ENCODE measurements around the gene IGF1R.

Gene IGF1R

DNA sequence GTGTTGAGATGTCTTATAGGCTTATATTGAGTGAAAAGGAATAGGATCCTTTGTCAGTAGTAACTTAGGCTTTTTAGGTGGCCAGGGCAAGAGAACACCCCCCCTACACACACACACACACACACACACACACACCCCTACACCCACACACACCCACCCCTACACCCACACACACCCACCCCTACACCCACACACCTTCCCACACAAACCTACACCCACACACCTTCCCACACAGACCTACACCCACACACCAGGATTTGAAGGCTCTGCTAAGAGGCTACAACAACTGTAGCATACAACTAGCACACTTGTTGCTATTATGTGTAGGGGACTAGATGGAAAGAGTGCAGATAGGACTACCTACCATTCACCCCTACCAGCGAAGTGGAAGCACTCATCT is 186.6 kb downstream of the IGF1R start:
- no peak for DNase-seq (ENCODE audit: low spot score)

DNA sequence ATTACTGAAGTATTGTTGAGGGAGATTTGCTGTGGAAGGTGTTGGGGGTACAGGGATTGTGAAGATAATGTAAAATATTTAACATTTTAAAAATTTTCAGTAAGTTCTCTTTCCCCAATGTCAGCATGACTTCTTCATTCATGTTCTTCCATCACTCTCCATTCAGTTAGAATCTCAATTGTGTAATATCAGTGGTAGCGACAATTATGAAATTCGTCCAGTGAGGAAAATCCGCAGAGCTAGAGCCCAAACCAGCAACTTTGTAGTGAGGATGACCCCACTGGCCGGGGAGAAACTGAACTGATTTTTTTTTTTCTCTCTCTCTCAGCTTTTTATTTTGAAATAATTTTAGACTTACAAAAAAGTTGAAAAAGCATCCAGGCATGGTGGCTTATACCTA is 187.5 kb downstream of the IGF1R start:
- DNase-seq (ENCODE audit: low spot score): no peak

DNA sequence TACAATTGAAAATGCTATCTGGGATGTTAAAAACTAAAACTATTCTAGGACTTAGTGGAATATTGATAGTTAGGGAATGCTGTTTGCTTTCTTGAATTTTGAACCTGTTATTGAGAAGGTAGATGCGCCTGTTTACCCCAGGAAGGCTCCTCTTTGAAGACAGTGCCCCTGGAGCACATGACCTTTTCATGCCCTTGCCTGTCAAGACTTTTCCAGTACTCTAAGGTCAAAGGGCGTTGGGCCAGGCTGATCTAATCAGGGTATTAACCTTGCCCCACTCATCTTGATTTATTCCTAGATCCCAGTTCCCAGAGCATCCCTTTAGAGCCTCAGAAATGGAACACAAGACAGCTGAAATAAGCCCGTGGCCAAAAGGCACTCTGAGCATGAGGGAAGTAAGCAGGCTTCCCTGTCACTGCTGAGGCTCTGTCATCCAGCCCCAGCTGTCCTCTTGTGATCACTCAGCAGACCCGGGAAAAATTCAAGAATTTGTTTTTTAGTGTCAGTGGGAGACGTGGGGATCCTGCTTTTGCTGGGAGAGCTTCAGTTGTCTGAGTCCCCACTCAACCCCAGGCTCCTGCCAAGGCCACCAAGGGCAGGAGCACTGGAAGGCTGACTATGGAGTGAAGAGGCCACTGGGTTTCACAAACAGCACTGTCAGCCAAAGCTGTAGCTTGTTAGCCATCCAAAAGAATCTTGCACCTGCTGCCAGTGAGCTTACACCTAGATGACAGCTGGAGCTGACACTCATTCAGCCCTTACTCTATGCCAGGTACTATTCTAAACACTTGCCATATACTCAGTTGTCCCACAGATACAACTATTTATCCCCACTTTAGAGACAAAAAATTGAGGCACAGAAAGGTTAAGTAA is 190.3 kb downstream of the IGF1R start:
- no peak for DNase-seq (ENCODE audit: low spot score)

DNA sequence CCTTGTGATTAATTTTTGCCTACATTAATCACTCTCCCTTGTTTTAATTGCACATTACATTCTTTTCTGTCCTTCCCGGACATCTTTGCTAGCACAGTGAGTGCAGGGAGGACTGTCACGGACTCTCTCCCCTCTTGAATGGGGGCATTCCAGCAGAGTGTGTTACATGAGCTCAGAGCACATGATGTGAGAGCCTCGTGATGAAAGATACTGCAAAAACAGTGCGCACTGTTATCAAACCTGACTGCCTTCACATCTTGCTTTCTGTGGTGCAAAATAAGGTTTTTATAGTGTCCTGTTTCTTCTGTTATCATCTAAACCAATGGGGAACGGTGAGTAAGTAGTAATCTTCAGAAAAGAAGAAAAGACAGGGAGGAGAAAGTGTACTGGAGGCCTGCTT is 191.7 kb downstream of the IGF1R start:
- no peak for DNase-seq (ENCODE audit: low spot score)

DNA sequence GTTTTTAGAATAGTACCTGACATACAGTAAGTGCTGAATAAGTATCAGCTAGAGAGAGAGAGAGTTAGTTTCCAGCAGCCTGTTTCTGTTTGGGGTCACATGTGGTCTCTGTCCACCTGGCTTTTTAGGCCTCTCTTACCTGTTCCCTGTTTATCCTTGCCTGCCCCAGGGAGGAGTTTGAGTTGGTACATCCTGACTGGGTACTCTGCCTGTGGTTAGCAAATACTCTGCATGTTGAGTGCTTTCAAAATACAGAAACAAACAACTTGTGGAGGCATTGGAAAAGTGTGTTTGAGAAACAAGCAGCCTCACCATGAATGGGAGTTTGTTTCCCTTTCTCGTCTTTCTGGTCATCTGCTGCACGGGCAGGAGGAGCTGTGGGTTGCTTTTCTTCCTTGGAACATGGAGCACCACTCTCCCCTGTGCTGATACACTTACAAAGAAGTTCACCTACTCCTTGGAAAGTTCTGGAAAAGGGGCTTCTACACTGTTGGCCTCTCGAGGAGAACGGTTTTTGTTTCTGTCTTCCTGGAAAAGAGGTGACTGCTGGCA is 193.2 kb downstream of the IGF1R start:
- no peak for DNase-seq (ENCODE audit: low spot score)

DNA sequence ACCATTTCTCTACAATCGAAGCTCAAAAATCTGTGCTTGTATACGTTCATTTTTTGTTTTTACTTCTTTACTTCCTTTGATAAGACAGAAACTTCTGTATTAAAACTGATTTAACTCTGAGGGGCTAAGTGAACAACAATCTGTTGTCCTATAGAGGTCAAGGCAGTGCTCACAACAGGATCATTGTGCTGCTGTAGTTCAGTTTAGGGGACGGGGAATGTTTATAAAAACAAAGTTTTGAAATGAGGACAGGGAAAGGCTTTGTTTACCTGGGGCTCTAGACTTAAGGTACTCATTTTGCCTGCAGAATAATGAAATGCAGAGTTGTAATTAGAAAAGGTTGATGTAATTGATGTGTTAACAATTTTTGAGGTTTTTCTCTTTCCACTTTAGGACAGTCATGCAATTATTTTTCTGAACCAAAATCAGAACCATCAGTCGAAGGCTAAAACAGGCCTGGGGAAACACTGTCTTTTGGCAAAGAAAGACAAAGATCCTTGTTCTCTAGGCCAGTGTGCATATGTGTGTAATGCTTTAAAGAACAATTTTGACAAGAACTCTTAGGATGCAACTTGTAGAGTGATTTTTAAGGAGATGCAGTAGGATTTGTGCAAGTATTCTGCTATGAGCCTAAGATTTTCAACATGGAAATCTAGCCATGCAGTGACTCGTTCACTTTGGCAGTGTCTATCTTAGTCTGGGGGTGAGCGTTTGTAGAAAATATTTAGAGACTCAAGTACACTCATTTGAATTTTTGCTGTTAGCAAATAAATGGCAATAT is 194.0 kb downstream of the IGF1R start:
- no peak for DNase-seq (ENCODE audit: low spot score)

DNA sequence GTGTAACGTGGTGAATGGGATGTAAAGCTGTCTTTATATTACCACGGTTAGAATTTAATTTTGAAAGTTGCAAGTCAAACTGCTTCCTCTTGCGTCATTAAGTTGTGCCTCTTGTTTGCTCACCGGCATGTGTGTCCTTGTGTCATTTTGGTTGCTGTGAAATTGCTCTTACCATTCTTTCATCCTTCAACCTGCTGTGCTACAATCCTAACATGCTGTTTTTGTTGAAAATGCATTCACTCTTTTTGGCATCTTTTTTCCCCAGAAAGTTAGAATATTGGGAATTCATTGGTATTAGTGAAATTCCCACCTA is 194.6 kb downstream of the IGF1R start:
- DNase-seq (ENCODE audit: low spot score): no peak

DNA sequence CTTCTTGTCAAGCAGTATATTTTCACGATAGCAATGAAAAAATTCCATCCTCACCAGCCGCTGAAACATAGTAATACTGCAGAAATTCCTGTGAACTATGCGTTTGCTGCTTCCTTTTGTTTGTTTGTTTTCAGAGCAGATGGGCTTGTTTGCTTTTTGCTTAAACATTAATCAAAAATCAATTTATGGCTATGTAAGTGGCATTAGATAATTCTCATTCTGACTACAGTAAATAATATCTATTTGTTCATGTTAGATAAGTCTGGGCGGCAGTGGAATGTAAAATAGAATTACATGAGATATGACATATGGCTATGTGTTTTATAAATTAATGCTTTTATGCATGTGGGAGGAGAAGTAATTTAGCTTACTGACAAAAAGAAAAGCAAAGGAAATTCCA is 195.5 kb downstream of the IGF1R start:
- no peak for DNase-seq (ENCODE audit: low spot score)

DNA sequence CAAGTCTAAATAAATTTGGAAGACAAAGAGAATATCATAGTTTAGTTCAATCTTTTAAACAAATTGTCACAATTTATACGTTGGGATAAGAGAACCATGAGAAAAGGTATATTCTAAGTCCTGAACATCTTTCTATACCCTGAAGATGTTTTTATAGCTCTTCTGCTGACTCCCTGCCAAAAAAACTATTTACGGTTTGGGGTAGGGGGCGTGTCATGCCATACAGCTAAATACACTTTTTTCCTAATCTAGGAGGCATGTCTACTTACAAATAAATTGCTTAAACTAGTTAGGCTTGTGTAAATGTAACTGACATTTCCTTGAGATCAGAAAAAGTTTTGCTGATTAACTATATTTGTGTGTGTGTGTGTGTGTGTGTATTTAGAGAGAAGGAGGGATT is 195.9 kb downstream of the IGF1R start:
- no peak for DNase-seq (ENCODE audit: low spot score)

DNA sequence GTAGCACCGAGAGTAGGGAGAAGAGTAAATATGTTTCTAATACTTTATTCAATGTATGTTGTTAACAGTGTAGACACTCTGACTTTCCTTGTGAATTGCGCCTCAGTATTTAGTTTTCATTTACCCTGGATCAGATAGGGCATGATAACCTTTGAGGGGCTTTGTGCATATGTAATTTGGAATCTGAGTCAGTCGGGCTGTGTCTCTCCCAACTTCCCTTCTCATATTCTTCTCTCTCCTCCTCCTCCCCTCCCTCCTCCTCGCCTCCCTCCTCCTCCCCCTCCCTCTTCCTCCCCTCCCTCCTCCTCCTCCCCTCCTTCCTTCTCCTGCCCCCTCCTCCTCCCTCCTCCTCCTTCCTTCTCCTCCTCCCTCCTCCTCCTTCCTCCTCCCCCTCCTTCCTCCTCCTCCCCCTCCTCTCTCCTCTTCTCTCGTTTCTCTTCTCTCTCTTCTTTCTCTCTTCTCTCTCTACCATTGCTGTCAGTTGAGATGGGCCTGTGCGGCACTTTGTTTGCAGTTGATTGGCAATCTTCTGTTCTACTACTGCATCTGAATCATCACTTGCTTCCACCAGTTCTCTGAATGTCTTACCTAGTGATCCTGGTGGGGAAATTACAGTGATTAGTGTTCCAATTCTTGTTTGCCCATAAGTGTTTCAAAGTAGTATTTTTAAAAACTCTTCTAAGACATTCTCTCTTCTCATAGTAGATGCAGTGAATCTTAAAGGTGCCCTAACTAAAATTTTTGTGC is 197.0 kb downstream of the IGF1R start:
- DNase-seq (ENCODE audit: low spot score): no peak

DNA sequence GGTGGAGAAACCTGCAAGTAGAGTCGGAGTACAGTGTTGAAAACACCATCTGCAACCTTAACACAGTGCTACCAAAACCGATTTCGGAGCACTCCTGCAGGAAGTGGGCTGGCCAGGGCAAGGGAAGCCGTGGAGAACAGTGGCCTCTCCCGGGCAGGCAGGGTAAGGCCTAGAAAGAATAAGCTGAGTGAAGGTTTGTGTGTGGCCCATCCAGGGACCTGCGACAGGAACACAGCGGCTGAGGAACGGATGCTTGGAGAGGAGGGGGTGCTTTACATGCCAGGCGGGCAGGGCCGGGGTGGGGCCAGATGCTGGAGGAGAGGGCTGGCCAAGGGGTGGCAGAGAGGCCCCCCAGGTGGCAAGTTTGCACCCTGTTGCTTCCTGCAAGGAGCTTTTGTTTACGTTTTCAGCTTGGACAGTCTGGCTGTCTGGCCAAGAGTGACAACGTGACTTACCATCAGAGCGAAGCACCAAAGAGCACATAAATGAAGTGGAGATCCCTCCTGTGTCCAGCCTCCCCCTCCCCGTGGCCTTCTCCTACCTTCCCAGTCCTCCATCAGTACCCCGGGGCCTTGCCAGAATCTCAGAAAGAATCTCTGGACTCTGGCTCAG is 202.7 kb downstream of the IGF1R start:
- DNase-seq (ENCODE audit: low spot score): peak; percentile 84

DNA sequence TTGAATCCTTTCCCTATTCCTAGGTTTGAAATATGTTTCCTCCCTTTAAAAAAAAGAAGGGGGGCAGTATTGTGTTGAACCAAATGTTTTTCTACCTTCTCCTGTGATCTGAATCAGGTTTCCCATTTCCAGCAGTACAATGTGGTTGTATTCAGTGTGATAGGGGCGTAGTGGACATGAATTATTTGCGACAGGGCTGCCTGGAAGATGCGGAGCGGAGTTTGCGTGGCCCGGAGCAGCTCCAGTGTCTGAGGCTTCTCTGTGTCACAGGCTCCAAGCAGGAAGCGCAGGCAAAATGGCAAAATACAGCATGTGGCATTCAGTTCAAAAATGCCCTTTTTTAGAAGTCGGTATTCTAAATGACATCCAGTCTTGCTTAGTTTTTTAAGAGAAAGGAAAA is 204.8 kb downstream of the IGF1R start:
- DNase-seq (ENCODE audit: low spot score): peak; percentile 78

DNA sequence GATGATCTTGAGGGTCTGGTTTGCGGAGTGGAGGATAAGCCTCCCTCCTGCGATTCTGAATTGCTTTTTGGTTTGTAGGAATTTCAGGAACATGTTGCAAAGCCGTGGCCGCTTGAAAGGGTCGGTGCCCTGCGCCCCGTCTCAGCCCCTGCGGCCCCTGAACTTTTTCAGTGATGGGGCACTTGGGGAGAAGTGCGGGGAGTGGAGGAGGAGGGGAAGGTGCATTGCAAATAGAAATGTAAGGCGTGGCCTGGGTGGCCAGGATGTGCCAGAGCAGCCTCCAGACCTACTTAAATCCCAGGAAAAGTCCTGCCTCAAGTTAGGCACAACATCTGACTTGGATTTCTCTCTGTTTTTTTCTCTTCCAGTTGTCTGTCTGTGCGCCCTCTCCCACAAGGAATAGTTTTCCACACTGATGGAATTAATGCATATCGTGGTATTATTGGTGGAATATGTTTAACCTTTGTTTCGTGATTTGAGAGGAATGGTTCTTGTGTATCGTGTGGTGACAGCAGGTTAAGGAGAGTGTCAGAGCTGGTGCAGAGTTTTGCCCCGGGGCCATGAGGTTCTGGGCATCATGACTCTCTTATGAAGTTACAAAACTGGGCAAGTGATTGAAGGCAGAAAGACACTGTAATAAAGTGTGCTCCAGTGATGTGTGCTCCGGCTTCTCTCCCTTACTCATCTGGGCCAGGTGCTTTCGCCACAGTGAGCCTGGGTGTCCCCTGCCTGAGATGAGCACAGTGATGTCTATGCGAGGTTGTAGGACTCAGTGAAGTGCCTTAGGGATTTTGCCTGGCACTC is 205.5 kb downstream of the IGF1R start:
- no peak for DNase-seq (ENCODE audit: low spot score)

DNA sequence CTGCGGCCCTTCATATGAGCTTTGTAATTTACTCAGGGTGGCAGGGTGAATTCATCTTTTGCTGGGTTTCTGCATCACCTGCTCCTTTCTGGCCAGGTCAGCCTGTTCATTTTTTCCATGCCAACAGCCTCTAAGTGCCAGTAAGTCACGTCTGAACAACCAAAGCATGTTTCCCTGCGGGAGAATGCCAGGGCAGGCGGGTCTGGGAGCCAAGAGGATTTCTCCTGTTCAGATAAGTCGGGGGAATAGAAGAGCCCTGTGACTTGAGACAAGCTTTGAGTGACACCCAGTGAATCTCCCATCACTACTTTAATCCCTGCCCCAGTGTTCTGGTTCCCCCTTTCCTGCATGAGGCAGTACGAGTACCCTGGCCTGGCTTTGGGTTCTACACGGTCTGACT is 206.2 kb downstream of the IGF1R start:
- no peak for DNase-seq (ENCODE audit: low spot score)

DNA sequence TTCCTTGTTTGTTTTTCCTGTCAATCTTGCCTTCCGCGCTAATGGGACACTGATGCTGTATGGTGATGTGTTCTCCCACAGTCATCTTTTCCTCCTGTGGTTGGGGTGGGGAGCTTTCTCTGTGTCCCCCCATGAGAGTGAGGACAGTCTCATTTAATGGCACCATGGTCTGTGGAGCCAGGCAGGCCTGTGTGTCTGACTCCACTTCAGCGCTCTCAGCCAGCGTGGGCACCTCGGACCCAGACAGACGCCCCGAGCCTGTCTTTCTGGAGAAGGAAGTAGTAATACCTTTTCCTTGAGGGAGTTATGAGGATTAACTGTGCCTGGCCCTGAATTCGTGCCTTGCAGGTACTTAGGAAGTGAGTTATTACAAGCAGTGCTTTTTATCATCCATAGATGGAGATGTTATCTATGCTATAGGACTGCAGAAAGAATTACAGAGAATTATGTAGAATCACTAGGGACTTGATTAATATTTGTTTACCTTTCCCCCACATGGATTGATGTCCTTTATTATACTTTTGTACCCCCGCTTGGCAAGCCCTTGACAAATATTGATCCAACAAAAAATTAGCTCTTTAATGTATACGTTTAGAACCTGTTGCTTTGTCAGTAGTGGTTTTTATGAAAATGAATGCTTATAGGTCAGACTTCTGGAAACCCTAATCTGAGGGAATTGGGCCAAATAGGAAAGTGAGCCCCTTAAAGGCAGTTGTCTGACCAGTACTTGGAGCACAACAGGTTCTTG is 206.9 kb downstream of the IGF1R start:
- no peak for DNase-seq (ENCODE audit: low spot score)

DNA sequence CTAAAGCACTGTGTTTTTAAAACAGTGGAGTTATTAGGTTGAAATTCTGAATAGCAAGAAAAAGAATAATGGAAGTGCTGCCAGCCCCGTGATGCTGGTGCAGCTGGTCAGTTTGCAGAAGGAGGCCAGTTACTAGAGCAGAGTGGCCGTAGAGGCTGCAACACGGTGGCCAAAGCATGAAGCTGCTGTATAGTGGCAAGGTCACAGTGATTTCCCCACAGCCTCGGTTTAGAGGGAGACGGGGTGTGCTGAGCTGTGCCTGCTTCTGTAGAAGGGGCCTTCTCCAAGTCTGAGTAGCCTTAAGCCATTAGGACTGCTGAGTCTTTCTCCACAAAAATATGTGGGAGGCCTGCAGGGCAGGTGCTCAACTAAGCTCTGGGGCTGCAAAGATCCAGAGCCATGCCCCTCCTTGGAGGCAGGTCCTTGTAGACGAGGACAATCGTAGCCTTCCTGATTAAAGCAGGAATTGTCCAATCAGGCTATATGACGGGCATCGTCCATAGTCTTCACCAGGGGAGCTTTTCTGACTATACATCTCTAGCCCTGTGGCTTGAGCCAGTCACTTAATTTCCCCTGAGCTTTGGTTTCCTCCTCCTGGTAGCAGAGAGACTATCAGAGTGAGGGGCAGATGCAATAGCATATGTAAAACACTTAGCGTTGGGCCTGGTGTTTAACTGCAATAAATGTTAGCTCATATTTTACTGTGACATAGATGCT is 207.6 kb downstream of the IGF1R start:
- no peak for DNase-seq (ENCODE audit: low spot score)

DNA sequence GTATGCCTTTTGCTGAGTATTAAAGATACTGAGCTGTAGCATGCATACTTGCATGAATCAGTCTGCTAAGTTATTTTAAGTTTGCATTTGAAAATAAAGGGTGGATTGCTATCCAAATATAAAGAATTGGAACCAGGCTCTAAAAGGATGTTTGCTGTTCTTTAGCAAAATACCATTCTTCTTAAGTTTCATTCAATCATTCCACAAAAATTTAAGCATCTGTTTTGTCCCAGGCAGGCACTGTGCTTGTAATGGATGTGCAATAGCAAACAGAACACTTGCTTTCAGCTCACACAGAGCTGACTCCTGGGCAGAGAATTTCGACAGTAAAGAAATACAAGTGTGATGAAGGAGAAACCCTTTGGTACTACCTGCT is 208.2 kb downstream of the IGF1R start:
- DNase-seq (ENCODE audit: low spot score): no peak

DNA sequence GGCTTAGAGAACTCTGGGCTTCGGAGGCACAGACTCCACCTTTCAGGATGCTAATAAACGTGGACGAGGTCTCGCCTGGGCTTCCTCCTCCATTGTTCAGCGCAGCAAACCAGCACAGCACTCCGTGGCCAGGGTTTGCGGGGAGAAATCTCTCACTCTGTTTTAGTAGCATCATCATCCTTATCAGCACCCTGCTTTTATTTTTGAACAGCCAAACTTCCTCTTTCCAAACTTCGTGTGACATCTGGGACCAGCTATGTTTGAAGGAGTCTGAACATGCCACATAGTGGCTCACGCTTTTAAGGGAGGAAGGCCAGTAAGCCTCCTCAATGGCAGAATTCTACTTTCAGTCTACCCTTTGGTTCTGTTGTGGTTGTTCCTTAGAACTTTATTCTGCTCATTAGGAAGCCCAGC is 210.3 kb downstream of the IGF1R start:
- DNase-seq (ENCODE audit: low spot score): no peak

DNA sequence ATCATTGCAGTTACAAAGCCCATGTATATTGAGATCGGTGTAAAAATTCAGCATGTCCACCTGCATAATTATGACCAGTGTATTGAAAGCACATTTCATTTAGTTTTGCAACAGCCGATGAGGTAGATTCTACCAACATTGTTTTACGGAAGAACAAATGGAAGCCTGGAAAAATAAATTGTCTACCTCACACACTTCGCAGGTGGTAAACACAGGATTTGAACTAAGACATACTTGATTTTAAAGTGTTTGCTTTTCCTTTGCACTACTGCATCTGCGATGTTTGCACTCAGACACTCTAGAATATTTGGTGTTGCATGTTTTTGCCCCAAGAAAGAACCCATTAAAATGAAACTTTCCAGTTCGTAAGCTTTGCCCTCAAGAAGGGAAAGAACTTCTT is 210.8 kb downstream of the IGF1R start:
- DNase-seq (ENCODE audit: low spot score): no peak

Measured in D341Med (cell line).